Stimulated activated CD4-positive, alpha-beta T cell treated with anti-CD3 and anti-CD28 coated beads, Interleukin-12 subunit alpha, Interleukin-12 subunit beta, amount 100 ng/mL, for 48 hours (primary cell): ENCODE data around the gene ASAP2.
"Not testable (repeated sequence)": the region's sequence is repeated elsewhere in the genome, so short reads cannot be mapped to it uniquely, and the experiment has no call there.

Source experiments
- DNase-seq, 3 donors: peaks; one replicate each; pipeline ENCODE4 v3.0.0-alpha.2; 2020; ENCODE audit warnings: low read depth in 2 of 3, low spot score in 1 of 3

Gene ASAP2

GRCh38 chr2:9211496-9211895, 4.9 kb downstream of the ASAP2 start:
- DNase-seq = no peak

GRCh38 chr2:9212010-9212635, 5.5 kb downstream of the ASAP2 start:
- DNase-seq = no peak

- DNase-seq = no peak
These were observed 6.2 kb downstream of the ASAP2 start for GRCh38 chr2:9212661-9213411.

GRCh38 chr2:9213477-9214051, 7.0 kb downstream of the ASAP2 start:
- no peak for DNase-seq

GRCh38 chr2:9214873-9215272, 8.3 kb downstream of the ASAP2 start:
- DNase-seq = no peak

GRCh38 chr2:9215680-9216079, 9.1 kb downstream of the ASAP2 start:
- DNase-seq = no peak

- DNase-seq = not testable (repeated sequence)
These were observed 9.5 kb downstream of the ASAP2 start for GRCh38 chr2:9216143-9216542.

- no peak for DNase-seq
These were observed 11.5 kb downstream of the ASAP2 start for GRCh38 chr2:9217838-9218770.

GRCh38 chr2:9219027-9219445, 12.4 kb downstream of the ASAP2 start:
- DNase-seq = no peak

GRCh38 chr2:9220201-9220600, 13.6 kb downstream of the ASAP2 start:
- DNase-seq = no peak

- DNase-seq = no peak
These were observed 14.6 kb downstream of the ASAP2 start for GRCh38 chr2:9221223-9221622.

GRCh38 chr2:9222239-9222892, 15.8 kb downstream of the ASAP2 start:
- no peak for DNase-seq

- DNase-seq = no peak
These were observed 16.3 kb downstream of the ASAP2 start for GRCh38 chr2:9222893-9223287.

GRCh38 chr2:9225806-9226205, 19.2 kb downstream of the ASAP2 start:
- DNase-seq = no peak

GRCh38 chr2:9226458-9227380, 20.1 kb downstream of the ASAP2 start:
- DNase-seq = no peak

GRCh38 chr2:9228088-9228751, 21.6 kb downstream of the ASAP2 start:
- DNase-seq = no peak

GRCh38 chr2:9228781-9229469, 22.3 kb downstream of the ASAP2 start:
- no peak for DNase-seq

- no peak for DNase-seq
These were observed 22.8 kb downstream of the ASAP2 start for GRCh38 chr2:9229470-9229820.
